SW 1271 (cell line): ENCODE measurements around the gene MAGOH.
"Not testable (repeated sequence)": the region's sequence is repeated elsewhere in the genome, so short reads cannot be mapped to it uniquely, and the experiment has no call there.

ENCODE experiments used
- DNase-seq, 2 experiments: peaks; one replicate each; lab custom pipeline; 2025; lab: John Stamatoyannopoulos, UW

The MAGOH gene

GRCh38 chr1:53220171-53220961 lies 18.0 kb downstream of the MAGOH start, which contains the start of gene CZIB:
CZIB (minus strand) TSS chr1:53220634; CDS start chr1:53220575, 59 bp downstream.
- DNase-seq = peak; percentile 45 to 81

- DNase-seq = no peak
Measured at GRCh38 chr1:53219711-53220110, 18.6 kb downstream of the MAGOH start.

DNA sequence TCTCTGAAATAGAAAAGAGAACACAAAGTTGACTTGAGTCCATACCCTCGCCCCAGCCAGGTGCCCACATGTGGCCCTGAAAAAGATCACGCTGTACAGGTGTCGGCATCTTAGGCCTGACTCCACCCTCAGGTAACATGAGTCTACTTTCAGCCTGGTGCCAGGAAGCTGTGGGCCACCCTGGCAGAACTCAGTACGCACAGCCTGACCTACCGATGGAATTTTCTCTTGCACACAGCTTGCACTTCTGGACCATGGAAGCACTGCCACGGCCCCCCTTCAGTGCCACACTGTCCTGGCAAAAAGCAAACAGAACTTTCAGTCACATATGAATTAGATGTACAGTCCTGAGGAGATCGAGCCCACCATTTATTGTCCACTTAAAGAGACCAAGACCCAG lies 20.1 kb downstream of the MAGOH start:
- no peak for DNase-seq

GRCh38 chr1:53214376-53214940 lies 23.9 kb downstream of the MAGOH start:
- no peak for DNase-seq

DNA sequence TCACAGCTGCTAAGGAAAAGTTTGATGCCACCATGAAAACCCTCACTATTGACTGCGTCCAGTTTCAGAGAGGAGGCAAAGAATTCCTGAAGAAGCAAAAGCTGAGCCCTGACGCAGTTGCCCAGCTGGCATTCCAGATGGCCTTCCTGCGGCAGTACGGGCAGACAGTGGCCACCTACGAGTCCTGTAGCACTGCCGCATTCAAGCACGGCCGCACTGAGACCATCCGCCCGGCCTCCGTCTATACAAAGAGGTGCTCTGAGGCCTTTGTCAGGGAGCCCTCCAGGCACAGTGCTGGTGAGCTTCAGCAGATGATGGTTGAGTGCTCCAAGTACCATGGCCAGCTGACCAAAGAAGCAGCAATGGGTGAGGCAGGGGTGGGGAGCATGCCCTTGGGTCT lies 27.4 kb downstream of the MAGOH start:
- no peak for DNase-seq

DNA sequence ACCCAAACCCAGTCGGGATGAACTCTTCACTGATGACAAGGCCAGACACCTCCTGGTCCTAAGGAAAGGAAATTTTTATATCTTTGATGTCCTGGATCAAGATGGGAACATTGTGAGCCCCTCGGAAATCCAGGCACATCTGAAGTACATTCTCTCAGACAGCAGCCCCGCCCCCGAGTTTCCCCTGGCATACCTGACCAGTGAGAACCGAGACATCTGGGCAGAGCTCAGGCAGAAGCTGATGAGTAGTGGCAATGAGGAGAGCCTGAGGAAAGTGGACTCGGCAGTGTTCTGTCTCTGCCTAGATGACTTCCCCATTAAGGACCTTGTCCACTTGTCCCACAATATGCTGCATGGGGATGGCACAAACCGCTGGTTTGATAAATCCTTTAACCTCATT lies 28.0 kb downstream of the MAGOH start:
- DNase-seq = no peak

DNA sequence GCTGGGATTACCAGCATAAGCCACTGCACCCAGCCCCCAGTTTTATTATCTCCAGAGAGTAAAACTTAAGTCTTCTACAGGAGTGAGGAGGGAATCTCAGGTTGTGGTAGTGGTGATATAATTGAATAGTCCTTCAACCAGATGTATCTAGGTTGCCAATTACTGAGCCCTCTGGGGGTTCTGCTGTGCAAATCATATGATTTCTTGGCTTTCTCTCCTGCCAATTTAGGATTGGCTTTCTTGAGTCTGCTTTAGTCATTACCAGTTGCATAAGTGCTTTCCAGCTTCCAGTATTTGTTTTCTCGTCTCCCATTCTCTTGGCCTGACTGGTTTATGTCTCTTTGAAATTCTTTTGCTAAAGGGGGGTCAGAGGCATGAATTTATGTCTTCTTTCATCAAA lies 30.6 kb downstream of the MAGOH start:
- no peak for DNase-seq

GRCh38 chr1:53206735-53207379 lies 31.5 kb downstream of the MAGOH start:
- no peak for DNase-seq

DNA sequence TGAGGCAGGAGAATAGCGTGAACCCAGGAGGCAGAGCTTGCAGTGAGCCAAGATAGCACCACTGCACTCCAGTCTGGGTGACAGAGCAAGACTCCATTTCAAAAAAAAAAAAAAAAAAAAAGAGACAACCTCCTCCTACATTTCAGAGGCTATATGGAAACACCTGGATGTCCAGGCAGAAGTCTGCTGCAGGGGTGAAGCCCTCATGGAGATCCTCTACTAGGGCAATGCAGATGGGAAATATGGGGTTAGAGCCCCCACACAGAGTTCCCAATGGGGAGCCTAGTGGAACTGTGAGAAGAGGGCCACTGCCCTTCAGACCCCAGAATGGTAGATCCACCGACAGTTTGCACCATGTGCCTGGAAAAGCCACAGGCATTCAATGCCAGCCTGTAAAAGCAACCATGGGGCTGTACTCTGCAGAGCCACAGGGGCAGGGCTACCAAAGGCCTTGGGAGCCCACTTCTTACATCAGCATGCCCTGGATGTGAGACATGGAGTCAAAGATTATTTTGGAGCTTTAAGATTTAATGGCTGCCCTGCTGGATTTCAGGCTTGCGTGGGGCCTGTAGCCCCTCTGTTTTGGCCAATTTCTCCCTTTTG lies 32.1 kb downstream of the MAGOH start:
- DNase-seq = not testable (repeated sequence)

DNA sequence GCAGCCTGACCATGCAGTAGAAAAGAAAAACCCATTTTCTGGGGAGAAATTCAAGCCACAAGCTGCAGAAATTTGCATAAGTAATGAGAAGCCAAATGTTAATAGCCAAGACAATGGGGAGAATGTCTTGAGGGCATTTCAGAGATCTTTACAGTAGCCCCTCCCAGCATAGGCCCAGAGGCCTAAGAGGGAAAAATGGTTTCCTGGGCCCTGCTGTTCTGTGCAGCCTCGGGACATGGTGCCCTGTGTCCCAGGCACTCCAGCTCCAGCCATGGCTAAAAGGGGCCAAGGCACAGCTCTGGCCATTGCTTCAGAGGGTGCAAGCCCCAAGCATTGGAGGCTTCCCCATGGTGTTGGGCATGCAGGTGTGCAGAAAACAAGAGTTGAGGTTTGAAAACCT lies 32.8 kb downstream of the MAGOH start:
- not testable (repeated sequence) for DNase-seq

DNA sequence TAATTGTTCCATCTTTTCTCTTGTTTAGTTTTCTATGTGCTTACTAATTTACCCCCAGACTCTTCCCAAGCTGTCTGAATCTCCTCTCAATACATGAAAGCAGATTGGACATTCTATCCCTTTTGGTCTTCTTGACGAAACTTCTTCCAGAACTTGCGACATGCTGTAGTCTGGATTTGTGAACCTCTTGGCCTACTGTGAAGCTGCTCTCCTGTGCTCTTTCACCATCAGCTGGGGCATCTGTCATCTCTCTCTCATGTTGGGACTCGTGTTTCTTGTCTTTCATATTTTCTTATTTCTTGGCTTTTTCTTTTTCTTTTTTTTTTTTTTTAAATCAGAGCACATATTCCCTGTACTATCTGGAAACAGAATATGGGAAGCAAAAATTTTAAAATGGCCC lies 34.9 kb downstream of the MAGOH start:
- DNase-seq = no peak

- DNase-seq = no peak
Measured at GRCh38 chr1:53198241-53198651, 40.1 kb downstream of the MAGOH start.

GRCh38 chr1:53197291-53198200 lies 40.8 kb downstream of the MAGOH start:
- DNase-seq = no peak

- DNase-seq = peak; percentile 49 to 81
Measured at GRCh38 chr1:53196485-53197290, 41.6 kb downstream of the MAGOH start, which contains the start of gene CPT2. CPT2 (plus strand) TSS chr1:53196824; CDS start chr1:53196944, 120 bp downstream.

DNA sequence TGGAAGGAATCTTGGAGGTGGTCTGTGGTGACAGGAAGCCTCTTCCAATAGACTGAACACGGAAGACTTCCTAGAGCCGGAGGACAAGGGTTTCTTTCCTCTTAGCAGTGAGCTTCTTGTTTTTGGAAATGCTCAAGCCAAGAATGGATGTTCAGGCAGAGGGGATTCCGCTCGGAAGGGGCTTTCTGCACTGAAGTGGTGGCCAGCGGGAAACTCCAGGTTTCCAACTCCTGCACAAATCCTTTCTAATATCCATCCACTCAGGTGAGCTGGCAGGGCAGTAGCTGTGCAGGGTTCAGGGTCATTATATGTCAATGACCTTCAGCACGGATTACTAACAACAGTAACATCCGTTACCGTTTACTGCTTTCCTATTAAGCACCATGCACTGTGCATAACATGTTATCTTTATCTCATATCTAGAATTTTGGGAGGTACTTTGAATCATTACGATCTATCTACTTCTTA lies 42.3 kb downstream of the MAGOH start:
- DNase-seq = no peak

GRCh38 chr1:53195246-53196016 lies 42.9 kb downstream of the MAGOH start:
- DNase-seq = no peak

DNA sequence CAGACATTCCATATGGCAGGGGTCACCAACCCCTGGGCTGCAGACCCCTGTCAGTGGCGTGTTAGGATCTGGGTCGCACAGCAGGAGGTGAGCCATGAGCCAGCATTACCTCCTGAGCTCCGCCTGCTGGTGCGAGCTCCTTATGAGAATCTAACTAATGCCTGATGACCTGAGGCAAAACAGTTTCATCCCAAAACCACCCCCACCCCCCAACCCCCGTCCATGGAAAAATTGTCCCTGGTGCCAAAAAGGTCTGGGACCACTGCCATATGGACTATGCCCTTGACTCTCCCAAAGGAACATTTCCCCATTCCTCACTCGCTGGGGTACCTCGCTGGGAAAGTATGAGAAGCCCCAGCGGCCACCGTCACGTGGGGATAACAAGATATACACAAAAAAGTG lies 48.1 kb downstream of the MAGOH start:
- no peak for DNase-seq

DNA sequence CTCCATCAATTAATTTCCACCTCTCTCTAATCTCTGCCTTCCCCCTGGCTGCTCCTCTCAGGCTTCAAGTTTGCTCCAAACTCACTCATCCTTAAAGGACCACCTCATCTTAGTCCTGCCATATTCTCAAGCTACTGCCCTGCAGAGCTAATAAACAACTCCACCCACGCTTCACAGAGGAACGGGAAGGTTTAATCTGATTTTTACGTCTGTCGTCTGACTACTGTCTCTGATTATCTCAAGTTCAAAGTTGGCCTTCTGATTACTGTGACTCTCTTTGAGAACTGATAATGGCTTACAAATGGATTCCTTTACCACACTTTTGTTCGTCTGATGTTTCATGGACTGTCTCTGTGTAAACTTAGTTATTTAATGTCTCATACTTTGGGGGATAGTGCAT lies 49.3 kb downstream of the MAGOH start:
- no peak for DNase-seq

DNA sequence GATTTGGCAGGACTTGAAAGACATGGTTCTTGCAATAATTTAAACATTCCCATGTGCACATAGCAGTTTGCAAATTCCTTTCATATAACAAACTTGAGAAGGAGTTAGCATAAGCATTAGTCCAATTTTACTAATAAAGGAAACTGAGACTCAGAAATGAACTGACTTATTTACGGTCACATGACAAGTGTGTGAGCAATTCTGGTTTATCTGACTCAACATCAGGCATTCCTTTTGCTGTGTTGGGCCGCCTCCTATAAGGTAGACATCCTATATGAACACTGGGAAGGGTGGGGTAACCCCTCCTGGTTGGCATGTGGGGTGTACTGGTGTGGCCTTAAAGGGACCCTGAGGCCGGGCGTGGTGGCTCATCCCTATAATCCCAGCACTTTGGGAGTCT lies 50.2 kb downstream of the MAGOH start:
- DNase-seq = no peak

DNA sequence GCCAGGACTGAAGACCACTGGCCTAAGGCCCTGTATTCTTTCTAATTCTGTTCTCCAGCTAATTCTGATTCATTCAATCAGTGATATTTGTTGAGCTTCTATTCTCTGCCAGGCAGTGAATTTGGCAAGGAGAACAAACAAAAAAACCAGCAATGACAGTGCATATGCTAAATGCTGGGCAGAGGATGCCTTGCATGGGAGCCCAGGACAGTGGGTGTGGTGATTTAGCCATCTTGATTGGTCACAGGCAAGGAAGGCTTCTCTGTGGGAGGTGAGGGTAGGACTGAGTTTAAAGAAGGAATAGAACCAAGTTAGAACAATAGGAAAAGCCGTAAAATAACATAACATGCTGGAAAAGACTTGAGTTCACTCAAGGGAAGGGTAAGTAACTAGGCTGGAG lies 50.9 kb downstream of the MAGOH start:
- no peak for DNase-seq
